Measurements from ENCODE around the gene ELK1. TPM values are rescaled to one million over a fixed set of nuclear protein-coding genes. Genes with fewer than 3 reads are reported as not detected.

ELK1 gene
- total RNA-seq, 1 donor from 2014 or later, result 40.9 TPM

DNA sequence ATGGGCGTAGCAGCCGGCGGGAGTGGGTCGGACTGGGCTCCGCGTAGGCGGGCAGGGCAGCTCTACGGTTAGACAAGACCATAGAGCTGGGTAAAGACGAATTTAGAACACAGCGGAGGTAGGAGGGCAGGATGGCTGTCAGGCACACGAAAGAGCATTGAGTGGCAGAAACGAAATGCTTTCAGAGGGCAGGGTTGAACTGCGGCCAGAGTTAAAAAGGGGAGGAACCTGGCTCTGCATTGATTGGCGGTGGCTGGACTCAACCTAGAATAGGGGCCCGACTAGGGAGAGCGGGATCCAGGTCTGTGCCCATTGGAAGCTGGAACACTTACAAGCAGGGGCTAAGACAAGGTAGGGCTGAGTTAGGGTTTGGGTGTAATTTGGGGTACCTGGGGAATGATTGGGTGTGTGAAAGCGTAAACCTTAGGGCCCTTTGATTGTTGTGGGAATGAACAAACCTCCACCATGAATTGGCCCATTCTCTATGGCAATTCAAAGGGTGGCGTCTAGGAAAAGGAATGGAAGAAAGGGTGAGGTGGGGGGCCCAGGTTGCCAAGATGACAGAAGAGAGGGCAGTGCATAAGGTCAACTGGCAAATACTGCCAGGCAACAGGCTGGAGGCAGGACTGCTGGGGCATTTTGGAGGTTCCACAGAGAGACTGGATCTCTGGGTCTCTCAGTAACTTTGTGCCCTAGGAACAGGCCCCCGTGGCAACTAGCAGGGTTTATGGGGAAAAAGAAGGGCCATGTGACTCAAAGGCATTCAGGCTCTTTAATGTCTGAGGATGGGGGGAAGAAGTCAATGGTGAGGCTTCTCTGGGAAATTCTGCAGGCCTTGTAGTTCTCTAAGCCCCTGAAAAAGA, 911 bp upstream of the ELK1 start:
- H3K27ac Mint-ChIP-seq (ENCODE audit: unreplicated experiment), result peak overlapping the region; percentile 97
- peaks cover 5% of the 10 kb centered on the region for H3K9me3 Mint-ChIP-seq (ENCODE audit: unreplicated experiment)
- H3K27me3 Mint-ChIP-seq (ENCODE audit: unreplicated experiment), result no peaks in the 10 kb centered on the region
- H3K4me3 Mint-ChIP-seq (ENCODE audit: unreplicated experiment), result peak overlapping the region; percentile 81
- H3K4me1 Mint-ChIP-seq (ENCODE audit: unreplicated experiment), result peaks cover 18% of the 10 kb centered on the region
- H3K36me3 Mint-ChIP-seq (ENCODE audit: unreplicated experiment), result peaks cover 10% of the 10 kb centered on the region
- DNase-seq (ENCODE audit: extremely low spot score, unreplicated experiment), result peak; percentile 65
- TF ChIP-seq, protein P1, sequence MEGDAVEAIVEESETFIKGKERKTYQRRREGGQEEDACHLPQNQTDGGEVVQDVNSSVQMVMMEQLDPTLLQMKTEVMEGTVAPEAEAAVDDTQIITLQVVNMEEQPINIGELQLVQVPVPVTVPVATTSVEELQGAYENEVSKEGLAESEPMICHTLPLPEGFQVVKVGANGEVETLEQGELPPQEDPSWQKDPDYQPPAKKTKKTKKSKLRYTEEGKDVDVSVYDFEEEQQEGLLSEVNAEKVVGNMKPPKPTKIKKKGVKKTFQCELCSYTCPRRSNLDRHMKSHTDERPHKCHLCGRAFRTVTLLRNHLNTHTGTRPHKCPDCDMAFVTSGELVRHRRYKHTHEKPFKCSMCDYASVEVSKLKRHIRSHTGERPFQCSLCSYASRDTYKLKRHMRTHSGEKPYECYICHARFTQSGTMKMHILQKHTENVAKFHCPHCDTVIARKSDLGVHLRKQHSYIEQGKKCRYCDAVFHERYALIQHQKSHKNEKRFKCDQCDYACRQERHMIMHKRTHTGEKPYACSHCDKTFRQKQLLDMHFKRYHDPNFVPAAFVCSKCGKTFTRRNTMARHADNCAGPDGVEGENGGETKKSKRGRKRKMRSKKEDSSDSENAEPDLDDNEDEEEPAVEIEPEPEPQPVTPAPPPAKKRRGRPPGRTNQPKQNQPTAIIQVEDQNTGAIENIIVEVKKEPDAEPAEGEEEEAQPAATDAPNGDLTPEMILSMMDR (IDR thresholded peaks at IDR 0.05), result no peak

DNA sequence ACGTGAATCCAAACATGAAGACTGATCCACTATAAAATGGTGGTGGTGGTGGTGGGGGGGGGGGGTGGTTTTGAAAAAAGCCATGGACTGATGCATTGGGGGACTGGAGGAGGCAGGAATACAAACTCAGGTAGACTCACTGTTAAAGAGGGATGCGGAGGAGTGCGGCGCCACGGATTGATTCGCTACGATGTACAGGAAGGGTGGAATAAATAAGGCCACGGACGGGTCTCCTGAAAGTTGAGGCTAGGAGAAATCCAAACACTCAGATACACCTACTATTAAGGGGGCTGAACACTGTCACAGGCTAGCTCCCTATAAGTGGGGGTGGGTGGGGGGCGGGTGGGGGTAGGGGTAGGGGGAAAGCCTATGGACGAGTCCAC, 591 bp downstream of the ELK1 start:
- H3K36me3 Mint-ChIP-seq (ENCODE audit: unreplicated experiment), result peaks cover 5% of the 10 kb centered on the region
- TF ChIP-seq, protein P1 (IDR thresholded peaks at IDR 0.05), result no peak
- DNase-seq (ENCODE audit: extremely low spot score, unreplicated experiment), result peak; percentile 42
- H3K27ac Mint-ChIP-seq (ENCODE audit: unreplicated experiment), result no peak overlapping the region
- H3K9me3 Mint-ChIP-seq (ENCODE audit: unreplicated experiment), result peaks cover 5% of the 10 kb centered on the region
- H3K4me1 Mint-ChIP-seq (ENCODE audit: unreplicated experiment), result peaks cover 19% of the 10 kb centered on the region
- H3K4me3 Mint-ChIP-seq (ENCODE audit: unreplicated experiment), result peak overlapping the region; percentile 78
- no peaks in the 10 kb centered on the region for H3K27me3 Mint-ChIP-seq (ENCODE audit: unreplicated experiment)

DNA sequence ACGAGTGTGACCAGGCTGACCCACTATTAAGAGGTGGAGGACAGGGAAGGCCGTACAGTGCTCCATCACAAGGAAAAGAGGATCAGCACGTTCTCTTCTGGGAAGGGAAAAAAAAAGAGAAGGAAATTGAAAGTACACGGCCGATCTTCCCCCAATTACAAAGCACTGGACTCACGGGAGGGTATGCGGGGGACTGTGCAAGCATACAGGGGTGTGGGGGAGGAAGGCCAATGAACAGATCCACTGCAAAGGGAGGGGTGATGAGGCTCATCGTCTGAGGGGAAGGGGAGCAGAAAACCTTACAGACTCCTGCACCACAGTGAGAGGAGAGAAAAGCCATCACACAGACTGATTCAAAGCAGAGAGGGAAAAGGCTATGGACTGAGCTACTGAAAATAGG, 1.1 kb downstream of the ELK1 start:
- Mint-ChIP-seq H3K27ac (ENCODE audit: unreplicated experiment) (peak overlapping the region; percentile 36), H3K4me3 (ENCODE audit: unreplicated experiment) (peak overlapping the region; percentile 78), H3K4me1 (ENCODE audit: unreplicated experiment) (peaks cover 22% of the 10 kb centered on the region), H3K9me3 (ENCODE audit: unreplicated experiment) (peaks cover 5% of the 10 kb centered on the region), H3K36me3 (ENCODE audit: unreplicated experiment) (peaks cover 3% of the 10 kb centered on the region), H3K27me3 (ENCODE audit: unreplicated experiment) (no peaks in the 10 kb centered on the region)
- peak; percentile 73 for DNase-seq (ENCODE audit: extremely low spot score, unreplicated experiment)
- TF ChIP-seq, protein P1 (IDR thresholded peaks at IDR 0.05), result no peak

DNA sequence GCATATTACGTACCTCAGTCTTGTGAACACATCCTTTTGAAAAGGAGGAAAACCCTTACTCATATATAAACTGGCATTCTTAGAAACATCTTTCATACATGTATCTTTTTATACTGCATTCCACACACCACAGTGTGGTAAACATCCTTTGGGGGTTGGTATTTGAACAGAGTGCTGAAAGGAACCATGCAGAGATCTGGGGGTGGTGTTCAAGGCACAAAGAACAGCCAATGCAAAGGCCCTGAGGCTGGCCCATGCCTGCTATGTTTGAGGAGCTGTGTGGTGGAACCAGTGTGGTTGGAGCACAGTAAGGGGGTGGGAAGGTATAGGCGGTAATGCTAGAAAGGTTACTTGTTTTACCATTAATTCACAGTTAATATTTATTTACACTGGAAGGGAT, 2.0 kb downstream of the ELK1 start:
- Mint-ChIP-seq H3K27ac (ENCODE audit: unreplicated experiment) (no peak overlapping the region), H3K36me3 (ENCODE audit: unreplicated experiment) (peaks cover 3% of the 10 kb centered on the region), H3K27me3 (ENCODE audit: unreplicated experiment) (no peaks in the 10 kb centered on the region), H3K9me3 (ENCODE audit: unreplicated experiment) (peaks cover 2% of the 10 kb centered on the region), H3K4me1 (ENCODE audit: unreplicated experiment) (peaks cover 22% of the 10 kb centered on the region), H3K4me3 (ENCODE audit: unreplicated experiment) (peak overlapping the region; percentile 78)
- TF ChIP-seq, protein P1 (IDR thresholded peaks at IDR 0.05), result no peak
- DNase-seq (ENCODE audit: extremely low spot score, unreplicated experiment), result peak; percentile 46

DNA sequence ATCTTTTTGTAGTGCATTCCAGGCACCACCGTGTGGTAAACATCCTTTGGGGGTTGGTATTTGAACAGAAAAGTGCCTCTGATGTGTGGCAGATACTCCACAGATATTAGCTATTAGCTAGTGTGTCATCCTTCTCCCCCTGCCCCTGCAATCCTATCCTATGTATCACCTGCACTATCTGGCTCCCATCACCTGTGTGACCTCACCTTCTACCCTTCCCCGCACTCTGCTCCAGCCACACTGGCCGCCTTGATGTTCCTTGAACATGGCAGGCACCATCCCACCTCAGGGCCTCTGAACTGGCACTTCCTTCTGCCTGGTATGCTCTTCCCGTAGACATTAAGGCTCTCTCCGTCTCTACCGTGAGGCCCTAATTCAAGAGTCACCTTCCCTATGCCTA, 3.7 kb downstream of the ELK1 start:
- Mint-ChIP-seq H3K36me3 (ENCODE audit: unreplicated experiment) (no peaks in the 10 kb centered on the region), H3K4me1 (ENCODE audit: unreplicated experiment) (peaks cover 22% of the 10 kb centered on the region), H3K27me3 (ENCODE audit: unreplicated experiment) (no peaks in the 10 kb centered on the region), H3K9me3 (ENCODE audit: unreplicated experiment) (no peaks in the 10 kb centered on the region), H3K27ac (ENCODE audit: unreplicated experiment) (no peak overlapping the region), H3K4me3 (ENCODE audit: unreplicated experiment) (no peak overlapping the region)
- no peak for DNase-seq (ENCODE audit: extremely low spot score, unreplicated experiment)
- TF ChIP-seq, protein P1 (IDR thresholded peaks at IDR 0.05), result no peak
